NT2/D1 (cell line): ENCODE results near the gene ATP4B.

Experiments
- SUZ12 ChIP-seq: IDR thresholded peaks from 2 replicates; pipeline ENCODE4 v1.6.1; 2011; ENCODE audit not compliant: insufficient read length, insufficient read depth; ENCODE audit errors: extremely low read depth
- YY1 ChIP-seq: IDR thresholded peaks from 2 replicates; pipeline ENCODE4 v1.6.1; 2011; ENCODE audit not compliant: insufficient read length, insufficient read depth

- TF ChIP-seq YY1: no peak
- TF ChIP-seq SUZ12: no peak
These were observed 56.6 kb downstream of the ATP4B start for GRCh38 chr13:113601166-113602070.
